ENCODE measurements around the gene TMEM63C.

DNA sequence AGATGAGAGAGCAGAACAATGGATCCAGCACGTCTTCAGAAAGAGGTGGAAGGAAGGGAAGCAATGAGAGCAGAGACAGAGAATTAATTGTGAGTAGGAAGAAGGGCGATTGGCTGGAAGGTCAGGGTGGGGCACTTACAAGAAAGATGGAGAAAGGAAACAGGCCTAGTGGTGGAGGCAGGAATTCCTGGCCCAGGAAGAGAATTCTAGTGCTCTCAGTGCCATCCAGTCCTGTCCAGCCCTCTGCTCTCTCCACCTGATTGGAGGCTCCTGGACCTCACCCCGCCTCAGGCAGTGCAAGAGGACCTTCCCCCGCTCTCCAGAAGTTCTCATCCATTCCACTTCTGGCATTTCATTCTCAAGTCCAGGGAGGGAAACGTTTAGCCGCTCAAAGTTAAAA, 46.5 kb downstream of the TMEM63C start:
- TF ChIP-seq POLR2AphosphoS5 (IDR thresholded peaks at IDR 0.05) (no peak), EP300 (IDR thresholded peaks at IDR 0.05; ENCODE audit: low read depth) (no peak), POLR2A (IDR thresholded peaks at IDR 0.05) (no peak)
- TF ChIP-seq, protein P1, sequence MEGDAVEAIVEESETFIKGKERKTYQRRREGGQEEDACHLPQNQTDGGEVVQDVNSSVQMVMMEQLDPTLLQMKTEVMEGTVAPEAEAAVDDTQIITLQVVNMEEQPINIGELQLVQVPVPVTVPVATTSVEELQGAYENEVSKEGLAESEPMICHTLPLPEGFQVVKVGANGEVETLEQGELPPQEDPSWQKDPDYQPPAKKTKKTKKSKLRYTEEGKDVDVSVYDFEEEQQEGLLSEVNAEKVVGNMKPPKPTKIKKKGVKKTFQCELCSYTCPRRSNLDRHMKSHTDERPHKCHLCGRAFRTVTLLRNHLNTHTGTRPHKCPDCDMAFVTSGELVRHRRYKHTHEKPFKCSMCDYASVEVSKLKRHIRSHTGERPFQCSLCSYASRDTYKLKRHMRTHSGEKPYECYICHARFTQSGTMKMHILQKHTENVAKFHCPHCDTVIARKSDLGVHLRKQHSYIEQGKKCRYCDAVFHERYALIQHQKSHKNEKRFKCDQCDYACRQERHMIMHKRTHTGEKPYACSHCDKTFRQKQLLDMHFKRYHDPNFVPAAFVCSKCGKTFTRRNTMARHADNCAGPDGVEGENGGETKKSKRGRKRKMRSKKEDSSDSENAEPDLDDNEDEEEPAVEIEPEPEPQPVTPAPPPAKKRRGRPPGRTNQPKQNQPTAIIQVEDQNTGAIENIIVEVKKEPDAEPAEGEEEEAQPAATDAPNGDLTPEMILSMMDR (IDR thresholded peaks at IDR 0.05), result no peak
